Mucosa of descending colon (tissue), 3 donors: Measurements from ENCODE around the gene MS4A4E. TPM values are rescaled to one million over a fixed set of nuclear protein-coding genes. Genes with fewer than 3 reads are reported as not detected.

Source experiments
- ATAC-seq: fragments of 200-7000 bp; cut with Tn5 transposase; one replicate; pipeline ENCODE4 v1.9.1; 2020; ENCODE audit warnings: mild to moderate bottlenecking, moderate library complexity
- DNase-seq, 3 donors: peaks; one replicate each; pipeline ENCODE4 v3.0.0-alpha.2; 2020
- H3K36me3 ChIP-seq: fragments of 200-600 bp; one replicate; pipeline ENCODE4 v1.8.0; 2021; ENCODE audit warnings: low read depth, mild to moderate bottlenecking
- H3K4me1 ChIP-seq: fragments of 200-600 bp; one replicate; pipeline ENCODE4 v1.8.0; 2021; ENCODE audit warnings: low read depth, mild to moderate bottlenecking
- H3K4me3 ChIP-seq: fragments of 200-600 bp; one replicate; pipeline ENCODE4 v1.8.0; 2021; ENCODE audit warnings: mild to moderate bottlenecking
- H3K9me3 ChIP-seq: fragments of 200-600 bp; one replicate; pipeline ENCODE4 v1.8.0; 2021; ENCODE audit warnings: mild to moderate bottlenecking
- CTCF ChIP-seq: fragments of 200-600 bp; IDR thresholded peaks from one replicate; pipeline ENCODE4 v1.8.0; 2022; ENCODE audit warnings: antibody characterized with exemption, mild to moderate bottlenecking
- intact Hi-C, 2 donors: fragments of 100-400 bp; cut with DNase I in 1 of 2; cut with micrococcal nuclease in 1 of 2; formaldehyde crosslinking; loops; one replicate each; pipeline versions ENCODE4 v1.11.0 to v1.11.1; 2022; cut with DNase I, micrococcal nuclease
- total RNA-seq, 3 donors: library from RNA; stranded (reverse); fragmentation: NEBNext Ultra II Directional in 2 of 3; extraction: Animal tissue kit (Norgen Biotek cat#: 25700) in 2 of 3; gene quantifications; one replicate each; pipeline versions ENCODE4 v1.2.1 to v1.2.4, GENCODE V29; 2021 to 2023
- donor health status: DM: no; HTN: no; CAD: no; lungs with moderate emphysema.
- donor health status: DM: no; HTN: no; CAD: no.
- donor health status: DM: no; HTN: yes; CAD: no.

The MS4A4E gene
- total RNA-seq, 3 donors from 2014 or later: 1.3 to 6.6 (median 1.7) TPM

GRCh38 chr11:60240662-60241061, 2.3 kb downstream of the MS4A4E start:
- ATAC-seq (no peak), DNase-seq (no peak)
- TF ChIP-seq CTCF: no peak
- Histone ChIP-seq H3K4me3 (no peak overlapping the region), H3K9me3 (no peaks in the 10 kb centered on the region), H3K36me3 (no peaks in the 10 kb centered on the region), H3K4me1 (no peaks in the 10 kb centered on the region)
- intact Hi-C loops: no loop called here

GRCh38 chr11:60235321-60235720, 7.6 kb downstream of the MS4A4E start:
- DNase-seq (no peak), ATAC-seq (no peak)
- Histone ChIP-seq H3K4me3 (no peak overlapping the region), H3K9me3 (no peaks in the 10 kb centered on the region), H3K36me3 (no peaks in the 10 kb centered on the region), H3K4me1 (no peaks in the 10 kb centered on the region)
- intact Hi-C loops: no loop called here
- no peak for TF ChIP-seq CTCF

- no peak for ATAC-seq
- no peaks in the 10 kb centered on the region for H3K4me1 ChIP-seq
- no peaks in the 10 kb centered on the region for H3K36me3 ChIP-seq
- intact Hi-C loops: no loop called here
- no peak overlapping the region for H3K4me3 ChIP-seq
- no peak for DNase-seq
- no peak for TF ChIP-seq CTCF
- no peaks in the 10 kb centered on the region for H3K9me3 ChIP-seq
Observed at GRCh38 chr11:60230681-60231080, 12.3 kb downstream of the MS4A4E start.

GRCh38 chr11:60222141-60222540, 20.8 kb downstream of the MS4A4E start:
- intact Hi-C loops: no loop called here
- DNase-seq (no peak), ATAC-seq (no peak)
- Histone ChIP-seq H3K36me3 (no peaks in the 10 kb centered on the region), H3K9me3 (no peaks in the 10 kb centered on the region), H3K4me1 (no peaks in the 10 kb centered on the region), H3K4me3 (no peak overlapping the region)
- no peak for TF ChIP-seq CTCF

GRCh38 chr11:60221692-60222091, 21.2 kb downstream of the MS4A4E start:
- H3K36me3 ChIP-seq: no peaks in the 10 kb centered on the region
- H3K4me3 ChIP-seq: no peak overlapping the region
- intact Hi-C loops: no loop called here
- no peaks in the 10 kb centered on the region for H3K4me1 ChIP-seq
- no peaks in the 10 kb centered on the region for H3K9me3 ChIP-seq
- no peak for DNase-seq
- no peak for TF ChIP-seq CTCF
- no peak for ATAC-seq

GRCh38 chr11:60221181-60221580, 21.8 kb downstream of the MS4A4E start:
- ATAC-seq: no peak
- Histone ChIP-seq H3K4me1 (no peaks in the 10 kb centered on the region), H3K36me3 (no peaks in the 10 kb centered on the region), H3K4me3 (no peak overlapping the region), H3K9me3 (no peaks in the 10 kb centered on the region)
- TF ChIP-seq CTCF: no peak
- DNase-seq: no peak
- intact Hi-C loops: no loop called here
